NCI-H2171 treated with DMSO at 0.1 percent for 48 hours (cell line): ENCODE measurements around the gene MITF.
"Not testable (repeated sequence)": the region's sequence is repeated elsewhere in the genome, so short reads cannot be mapped to it uniquely, and the experiment has no call there.

Source experiments
- DNase-seq: peaks from one replicate; lab custom pipeline; 2025; lab: John Stamatoyannopoulos, UW

Gene MITF

DNA sequence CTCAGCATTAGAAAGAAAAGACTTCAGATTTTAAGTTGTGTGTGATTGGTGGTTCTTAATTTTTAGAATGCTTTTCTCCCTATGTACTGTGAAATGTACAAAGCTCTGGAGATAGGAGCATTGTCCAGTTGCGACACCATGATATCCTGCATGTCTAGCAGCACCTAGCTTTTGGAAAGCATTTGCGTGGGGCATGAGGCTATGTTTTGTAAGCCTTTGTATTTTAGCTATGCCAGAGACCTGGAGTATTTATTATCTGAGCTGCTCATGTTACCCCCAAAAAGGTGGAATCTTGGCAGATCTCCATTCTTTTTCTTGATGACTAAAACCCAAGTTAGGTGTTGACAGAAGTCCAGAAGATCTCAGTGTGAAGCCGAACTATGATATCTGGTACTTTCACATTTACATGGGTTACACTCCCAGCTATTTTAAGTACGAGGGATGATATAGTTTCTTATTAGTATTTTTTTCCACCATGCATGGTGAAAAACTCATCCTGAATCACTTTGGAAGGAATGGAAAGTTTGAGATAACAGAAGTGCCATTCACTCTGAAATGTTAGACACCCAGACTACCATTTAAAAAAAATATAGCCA, 133.6 kb downstream of the MITF start:
- DNase-seq, result no peak

DNA sequence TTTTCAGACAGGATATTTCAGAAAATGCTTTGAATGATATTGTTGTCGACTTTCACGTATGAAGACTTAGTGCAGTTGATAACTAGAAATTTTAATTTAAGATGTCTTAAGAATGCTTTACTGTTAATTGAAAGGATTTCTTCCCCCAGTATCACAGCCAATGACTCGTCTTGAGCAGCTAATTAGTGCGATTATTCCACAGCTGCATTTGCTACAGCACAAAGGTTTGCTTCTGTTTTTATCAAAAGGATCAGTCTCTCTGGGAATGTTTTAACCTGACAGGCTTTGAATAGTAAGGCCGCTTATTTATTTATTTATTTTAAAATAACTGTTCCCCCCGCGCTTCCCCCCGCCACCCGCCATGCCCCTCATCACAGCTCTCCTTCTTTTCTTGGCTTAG, 136.8 kb downstream of the MITF start:
- no peak for DNase-seq

DNA sequence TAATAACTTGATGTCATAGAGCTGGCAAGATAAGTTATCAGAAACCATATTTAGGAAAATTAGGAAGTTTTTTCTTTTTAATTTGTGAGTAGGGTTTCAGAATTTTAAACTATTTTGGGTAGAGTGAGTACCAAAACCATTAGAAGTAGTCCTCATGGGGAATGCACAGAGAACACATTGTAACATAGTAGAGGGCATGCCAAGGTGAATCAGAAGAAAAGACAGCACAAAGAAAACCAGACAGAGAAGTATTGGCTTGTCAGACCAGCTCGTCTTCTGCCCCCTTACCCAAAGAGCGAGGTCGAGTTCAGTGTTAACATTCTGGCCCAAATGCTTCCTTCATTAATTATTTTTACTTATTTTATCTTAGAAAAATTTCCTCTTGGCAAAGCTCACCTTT, 139.0 kb downstream of the MITF start:
- DNase-seq, result no peak

GRCh38 chr3:69879051-69879450, 139.8 kb downstream of the MITF start:
- DNase-seq, result no peak

GRCh38 chr3:69880069-69880640, 140.9 kb downstream of the MITF start:
- no peak for DNase-seq

DNA sequence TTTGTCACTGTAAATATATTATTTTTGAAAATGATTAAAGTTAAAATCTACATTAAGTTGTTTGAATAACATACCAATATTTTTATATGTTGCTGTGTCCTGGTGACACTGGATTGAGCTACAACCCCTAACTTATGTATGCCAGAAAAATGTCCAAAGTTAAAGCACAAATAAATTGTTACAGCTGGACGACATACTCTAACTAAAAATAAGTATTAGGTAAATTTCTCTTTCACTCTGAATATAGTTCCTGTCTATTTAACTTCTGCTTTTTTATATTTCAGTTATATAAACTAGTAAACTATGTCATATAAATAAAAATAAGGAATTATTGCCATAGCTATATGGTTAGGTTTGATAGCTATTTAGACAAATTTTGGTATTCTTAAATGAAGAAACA, 141.8 kb downstream of the MITF start:
- DNase-seq, result no peak

DNA sequence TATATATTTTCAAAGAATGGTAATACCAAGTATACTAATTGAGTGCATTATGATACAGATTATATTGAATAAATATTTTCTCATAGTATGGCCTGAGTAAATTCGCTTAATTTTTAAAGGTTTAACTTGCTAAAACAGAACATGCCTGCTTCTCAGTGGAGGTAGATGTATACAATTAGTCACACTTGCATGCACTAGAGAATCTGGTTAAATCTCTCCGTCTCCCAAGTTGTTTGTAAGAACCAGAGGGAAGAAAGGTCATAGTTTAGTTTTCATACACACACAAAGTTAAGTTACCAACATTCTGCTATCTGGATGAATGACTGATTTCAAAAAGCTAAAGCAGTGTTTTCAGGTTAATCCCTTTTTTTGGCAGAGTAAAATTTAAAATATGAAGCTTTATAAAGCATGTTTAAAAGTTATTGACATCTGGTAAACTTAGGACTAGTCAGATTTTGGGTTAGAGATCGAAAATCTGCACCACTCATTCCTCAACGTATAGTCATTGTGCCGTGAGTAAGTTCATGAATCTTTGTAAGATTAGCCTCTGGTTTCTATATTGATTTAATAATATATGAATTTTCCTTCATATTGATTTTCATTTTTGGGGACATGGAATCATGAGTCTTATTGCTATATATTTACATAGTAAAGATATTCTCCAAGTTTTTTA, 142.6 kb downstream of the MITF start:
- no peak for DNase-seq

- DNase-seq, result no peak
Measured at GRCh38 chr3:69882560-69882959, 143.3 kb downstream of the MITF start.

DNA sequence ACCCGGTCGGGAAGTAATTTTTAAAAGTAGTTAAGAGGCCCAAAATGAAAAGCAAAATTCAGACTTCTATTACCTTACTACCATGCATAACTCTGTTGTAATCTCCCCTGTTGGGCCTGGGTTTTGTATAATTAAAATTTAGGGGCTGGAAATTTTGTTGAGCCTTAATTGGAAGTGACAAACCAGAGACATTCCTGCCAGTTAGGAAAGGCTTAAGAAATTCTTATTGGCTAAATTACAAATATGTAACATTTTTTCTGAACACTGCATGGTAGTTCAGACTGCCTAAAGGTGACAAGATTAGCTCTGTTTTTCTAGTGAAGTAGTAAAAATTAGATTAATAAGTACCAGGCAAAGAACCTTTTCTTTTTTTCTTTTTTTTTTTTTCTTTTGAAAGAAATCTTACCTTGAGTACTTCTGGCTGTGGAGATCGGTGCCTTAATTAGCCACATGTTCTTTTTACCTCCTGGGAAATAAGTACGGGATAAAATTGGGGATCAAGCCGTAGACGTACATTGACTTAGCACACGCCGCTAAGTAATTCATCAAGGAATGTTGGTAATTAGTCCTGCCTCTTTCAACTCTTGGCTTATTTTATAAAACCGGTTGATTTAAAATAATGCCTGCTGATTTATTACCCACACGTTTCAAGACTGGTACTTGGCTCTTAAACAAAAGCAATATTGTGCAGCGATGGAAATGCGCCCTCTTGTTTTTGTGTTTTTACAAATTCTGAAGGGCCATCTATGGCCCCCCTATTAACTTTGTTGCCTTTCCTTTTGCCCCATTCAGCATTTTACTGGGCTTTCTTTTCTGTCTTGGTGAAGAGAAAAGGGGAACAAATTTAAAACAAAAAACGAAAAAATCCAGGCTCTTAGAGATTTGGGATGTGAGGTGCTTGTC, 149.0 kb downstream of the MITF start:
- DNase-seq, result peak; percentile 17

DNA sequence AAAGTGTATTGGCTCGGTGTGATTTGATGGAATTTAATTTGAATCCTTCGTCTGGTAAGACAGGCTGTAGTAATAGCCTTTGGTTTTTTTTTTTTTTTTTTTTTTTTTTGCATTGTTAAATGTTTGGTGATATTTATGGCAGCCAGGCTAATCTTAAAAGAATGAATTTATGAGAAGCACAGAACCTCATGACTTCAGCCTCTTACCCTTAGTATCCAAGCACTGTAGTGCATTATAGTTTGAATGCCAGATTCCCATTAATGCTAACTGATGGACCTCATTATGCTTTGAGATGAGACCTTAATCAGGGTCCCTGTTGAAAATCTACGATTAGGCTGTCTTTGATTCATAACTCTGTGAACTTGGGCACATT, 149.7 kb downstream of the MITF start:
- no peak for DNase-seq

DNA sequence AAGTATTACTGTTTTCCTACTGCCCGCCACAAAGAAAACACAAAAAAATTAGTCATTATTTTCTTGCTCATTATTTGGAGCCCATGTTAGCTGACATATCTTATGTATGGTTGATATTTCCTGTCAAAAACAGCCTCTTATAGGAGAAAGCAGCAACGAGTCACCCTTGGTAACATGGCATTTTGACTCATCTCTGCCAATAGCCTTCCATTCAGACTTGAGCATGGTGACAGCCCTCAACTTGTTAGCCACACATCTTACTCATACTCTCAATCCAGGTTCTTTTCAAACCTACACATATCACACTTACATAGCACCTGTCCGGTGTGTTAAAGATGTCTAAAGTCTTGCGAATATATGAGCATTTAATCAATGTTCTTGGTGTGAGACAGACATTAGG, 150.8 kb downstream of the MITF start:
- no peak for DNase-seq

DNA sequence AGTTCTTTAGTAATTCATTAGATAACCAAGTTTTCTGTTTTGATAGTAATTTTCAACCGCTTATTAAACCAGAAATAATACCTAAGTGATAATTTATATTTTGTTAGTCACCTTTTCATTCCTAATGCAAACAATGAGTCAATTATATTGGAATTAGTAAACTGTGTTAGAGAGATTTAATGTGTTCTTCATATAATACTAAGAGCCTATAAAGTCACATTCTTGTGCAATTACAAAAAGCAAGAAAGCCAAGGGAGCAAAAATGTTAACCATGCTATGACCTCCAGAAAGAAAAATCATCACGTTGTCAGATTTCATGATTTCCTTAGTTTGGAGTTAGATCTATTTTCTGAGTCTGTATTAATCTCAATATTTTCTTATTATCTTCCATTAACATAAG, 151.4 kb downstream of the MITF start:
- DNase-seq, result no peak

DNA sequence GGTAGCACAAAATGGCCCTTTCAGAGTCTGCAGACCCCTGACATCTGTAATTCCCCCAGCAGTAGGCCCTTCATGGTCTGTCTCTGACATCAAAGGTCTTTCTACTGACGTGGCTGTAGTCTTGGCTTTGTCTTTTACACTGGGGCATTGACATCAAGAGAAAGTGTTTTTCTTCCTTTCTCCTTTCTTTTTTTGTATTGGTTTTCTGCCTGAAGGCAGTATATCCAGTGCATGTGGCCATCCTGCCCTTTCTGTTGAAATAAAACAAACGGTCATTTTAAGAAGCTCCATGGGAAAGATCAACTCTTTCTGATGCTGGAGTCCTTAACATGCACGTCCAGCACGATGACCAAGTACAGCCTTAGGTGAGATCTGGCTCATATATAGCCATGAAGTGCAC, 153.4 kb downstream of the MITF start:
- no peak for DNase-seq

DNA sequence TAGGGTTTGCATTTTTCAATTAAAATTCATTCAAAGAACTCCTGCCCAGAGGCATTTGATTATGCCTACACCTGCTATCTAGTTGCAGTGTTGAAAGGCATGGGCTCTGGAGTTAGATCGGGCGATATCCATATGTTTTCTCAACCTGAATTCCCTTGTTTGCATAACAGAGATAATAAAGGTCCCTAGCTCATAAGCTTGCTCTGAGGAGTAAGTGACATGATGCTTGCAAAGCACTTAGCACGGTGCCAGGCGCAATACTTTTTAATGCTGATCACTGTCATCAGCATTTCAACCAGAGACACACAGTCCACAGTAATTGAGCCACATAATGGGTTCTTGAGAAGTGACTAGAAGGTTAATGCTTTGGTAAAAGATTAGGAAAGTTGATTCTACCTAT, 154.0 kb downstream of the MITF start:
- DNase-seq, result no peak

DNA sequence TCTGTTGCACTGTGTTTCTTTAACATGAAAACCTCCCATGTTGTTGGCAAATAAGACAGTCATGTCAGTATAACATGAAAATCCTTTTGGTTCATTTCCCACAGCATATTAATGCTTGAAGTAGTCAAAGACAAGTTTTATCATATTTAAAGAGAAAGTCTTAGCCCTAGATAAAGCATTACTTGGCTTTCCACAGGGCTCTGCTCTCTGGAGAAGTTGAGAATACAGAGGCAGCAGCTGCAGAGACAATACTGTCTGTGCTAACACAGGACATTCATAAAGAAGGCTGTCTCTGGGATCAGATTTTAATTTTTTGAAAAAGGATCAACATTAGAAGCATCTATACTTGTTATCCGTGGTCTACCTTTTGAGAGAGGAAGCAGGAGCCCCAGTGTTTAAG, 156.8 kb downstream of the MITF start:
- DNase-seq, result no peak

GRCh38 chr3:69900331-69900730, 161.1 kb downstream of the MITF start:
- no peak for DNase-seq

DNA sequence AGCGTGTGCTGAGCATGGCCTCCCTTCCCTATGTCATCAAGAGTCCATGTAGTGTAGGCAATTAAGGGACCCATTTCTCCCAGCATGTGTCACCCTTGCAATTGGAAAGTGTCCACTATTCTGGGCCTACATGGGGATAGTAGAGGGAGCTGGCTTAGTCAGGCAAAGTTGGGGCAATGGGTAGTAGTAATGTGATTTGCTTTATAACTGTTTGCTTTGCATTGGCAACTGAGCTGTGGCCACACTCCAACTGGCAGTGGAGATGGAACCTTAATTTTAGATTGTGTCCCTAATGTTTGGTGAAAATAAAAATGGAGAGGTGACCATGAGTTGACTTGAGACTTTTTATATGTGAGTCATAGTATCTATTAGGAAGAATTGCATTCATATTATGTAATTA, 162.5 kb downstream of the MITF start:
- DNase-seq, result no peak

DNA sequence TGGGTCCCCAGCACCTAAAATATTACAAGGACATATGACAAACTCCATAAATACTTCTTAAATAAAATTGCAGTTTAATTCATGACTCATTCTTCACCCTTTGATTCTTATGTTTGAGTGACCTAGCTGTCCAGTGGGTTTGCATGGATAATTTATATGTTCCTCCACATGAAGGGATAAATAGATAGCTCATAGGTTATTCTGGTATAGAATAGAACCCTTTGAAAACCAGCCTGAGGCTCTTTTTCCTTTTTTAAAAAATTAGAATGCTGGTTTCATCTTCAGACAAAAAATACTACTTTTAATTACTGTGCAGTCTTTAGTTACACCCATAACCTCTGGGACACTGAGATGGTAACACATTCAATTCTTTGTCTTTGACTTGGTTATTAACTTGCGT, 163.1 kb downstream of the MITF start:
- no peak for DNase-seq

DNA sequence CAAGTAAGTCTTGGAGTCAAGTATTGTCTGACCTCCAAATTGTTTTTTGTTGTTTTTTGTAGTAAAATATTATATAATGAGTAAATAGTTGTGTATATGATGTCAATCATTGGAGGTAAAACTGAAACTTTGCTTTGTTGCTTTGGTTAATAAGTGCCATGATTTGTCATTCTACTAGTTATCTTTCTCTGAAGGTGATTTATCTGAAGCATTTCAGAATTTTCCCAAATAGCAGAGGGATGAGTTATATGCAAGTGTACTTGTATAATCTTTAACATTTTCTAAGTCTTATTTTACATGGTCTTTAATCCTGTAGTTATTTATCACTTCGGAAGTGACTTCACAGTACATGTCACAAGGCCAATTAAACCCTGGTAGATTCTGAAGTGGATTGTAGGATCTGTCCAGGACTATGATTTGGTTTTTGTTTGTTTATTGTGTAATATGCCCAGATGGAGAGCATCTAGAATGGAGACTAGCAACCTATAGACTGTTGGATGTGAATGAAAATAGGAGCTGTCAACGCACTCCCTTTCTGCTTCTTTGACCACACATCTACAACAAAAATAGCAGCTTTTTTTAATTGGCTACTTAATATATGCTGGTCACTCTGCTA, 167.2 kb downstream of the MITF start:
- DNase-seq, result no peak

DNA sequence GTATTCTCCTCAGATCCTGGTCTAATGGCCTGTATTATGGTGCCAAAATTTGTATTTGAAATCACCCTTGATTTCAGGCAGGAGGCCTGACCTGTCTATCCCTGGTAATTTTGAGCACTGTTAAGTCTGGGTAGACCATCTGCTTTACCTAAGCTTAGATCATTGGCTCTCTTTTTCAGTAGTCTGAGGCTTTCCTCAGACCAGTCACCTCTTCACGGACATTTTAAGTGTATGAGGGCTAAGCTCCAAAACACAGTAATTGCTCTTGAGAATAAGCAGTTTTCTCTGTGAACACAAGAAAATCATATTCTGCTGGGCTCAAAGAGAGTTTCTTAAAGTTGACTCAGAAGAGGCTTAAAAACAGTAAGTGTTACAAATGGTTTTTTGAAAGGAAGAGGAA, 168.3 kb downstream of the MITF start:
- DNase-seq, result no peak

- not testable (repeated sequence) for DNase-seq
Measured at GRCh38 chr3:69909859-69910258, 170.6 kb downstream of the MITF start.

DNA sequence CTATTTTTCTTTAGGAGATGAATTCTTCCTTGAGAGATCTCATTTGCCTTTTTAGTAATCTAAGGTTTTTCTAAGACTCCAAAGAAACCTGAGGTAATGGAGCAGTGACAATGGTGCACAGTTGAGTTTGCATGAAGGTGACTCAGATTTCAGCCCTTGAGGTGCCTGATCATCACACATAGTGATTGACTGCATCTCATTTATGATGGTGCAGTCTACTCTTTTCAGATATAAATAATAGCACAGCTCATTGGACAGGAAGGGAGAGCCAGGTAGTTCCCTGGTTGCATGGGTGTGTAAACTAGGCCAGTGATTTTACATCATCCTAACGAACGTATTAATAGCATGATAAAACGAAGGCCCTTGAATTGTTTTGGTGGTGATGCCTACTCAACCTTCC, 174.2 kb downstream of the MITF start:
- DNase-seq, result no peak

DNA sequence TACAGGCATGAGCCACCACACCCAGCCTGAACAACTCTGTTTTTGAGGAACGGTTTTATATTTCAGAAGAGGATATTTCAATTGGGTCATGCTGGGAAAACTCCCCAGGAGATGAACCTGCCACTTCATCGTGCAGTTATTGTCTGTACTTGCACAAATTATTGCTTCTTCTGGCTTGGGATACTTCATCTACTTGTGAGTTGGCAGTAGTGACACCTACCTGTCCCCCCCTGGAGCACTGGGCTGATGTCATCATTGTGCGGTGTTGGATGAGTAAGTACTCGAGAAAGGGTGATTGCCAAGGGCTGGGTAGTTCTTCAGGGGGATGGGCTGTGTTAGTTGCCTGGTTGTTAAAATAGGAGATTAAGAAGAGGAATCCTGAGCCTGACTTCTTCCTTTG, 175.1 kb downstream of the MITF start:
- DNase-seq, result no peak
